ENCODE results near the gene ARHGAP40.

DNA sequence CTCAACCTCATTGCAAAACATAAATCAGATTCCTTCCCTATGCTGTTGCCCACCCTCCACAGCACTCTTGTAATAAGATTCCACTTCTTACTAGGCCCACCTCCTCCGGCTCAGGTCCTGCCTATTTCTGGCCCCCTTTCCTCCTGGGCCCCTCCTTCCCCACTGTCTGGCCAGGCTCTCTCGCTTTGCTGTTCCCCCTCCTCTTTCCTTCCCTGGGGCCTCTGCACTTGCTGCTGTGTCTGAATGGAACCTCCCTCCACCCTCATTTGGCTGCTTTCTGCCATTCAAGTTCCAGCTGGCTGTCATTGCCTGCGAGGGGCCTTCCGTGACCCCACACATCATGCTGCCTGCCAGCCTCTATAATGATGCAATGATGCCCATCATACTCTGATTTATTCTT is 38.9 kb downstream of the ARHGAP40 start:
- TF ChIP-seq, protein P1, sequence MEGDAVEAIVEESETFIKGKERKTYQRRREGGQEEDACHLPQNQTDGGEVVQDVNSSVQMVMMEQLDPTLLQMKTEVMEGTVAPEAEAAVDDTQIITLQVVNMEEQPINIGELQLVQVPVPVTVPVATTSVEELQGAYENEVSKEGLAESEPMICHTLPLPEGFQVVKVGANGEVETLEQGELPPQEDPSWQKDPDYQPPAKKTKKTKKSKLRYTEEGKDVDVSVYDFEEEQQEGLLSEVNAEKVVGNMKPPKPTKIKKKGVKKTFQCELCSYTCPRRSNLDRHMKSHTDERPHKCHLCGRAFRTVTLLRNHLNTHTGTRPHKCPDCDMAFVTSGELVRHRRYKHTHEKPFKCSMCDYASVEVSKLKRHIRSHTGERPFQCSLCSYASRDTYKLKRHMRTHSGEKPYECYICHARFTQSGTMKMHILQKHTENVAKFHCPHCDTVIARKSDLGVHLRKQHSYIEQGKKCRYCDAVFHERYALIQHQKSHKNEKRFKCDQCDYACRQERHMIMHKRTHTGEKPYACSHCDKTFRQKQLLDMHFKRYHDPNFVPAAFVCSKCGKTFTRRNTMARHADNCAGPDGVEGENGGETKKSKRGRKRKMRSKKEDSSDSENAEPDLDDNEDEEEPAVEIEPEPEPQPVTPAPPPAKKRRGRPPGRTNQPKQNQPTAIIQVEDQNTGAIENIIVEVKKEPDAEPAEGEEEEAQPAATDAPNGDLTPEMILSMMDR (conservative IDR thresholded peaks at IDR 0.05; ENCODE audit: low read depth in 2 of 2), result no peak
- TF ChIP-seq POLR2AphosphoS5 (IDR thresholded peaks at IDR 0.05; ENCODE audit: low read depth), result no peak
- no peak for TF ChIP-seq EZH2phosphoT487 (IDR thresholded peaks at IDR 0.05; ENCODE audit: unreplicated experiment)
- no peak for TF ChIP-seq EZH2 (IDR thresholded peaks at IDR 0.05; ENCODE audit: low read depth, unreplicated experiment)
- no peak for TF ChIP-seq CREB1 (CRISPR knock-in tag; IDR thresholded peaks at IDR 0.05; ENCODE audit: low read depth)
- no peak for TF ChIP-seq NANOG (IDR thresholded peaks at IDR 0.05; ENCODE audit: borderline replicate concordance)
- TF ChIP-seq JUNB (IDR thresholded peaks at IDR 0.05; ENCODE audit: unreplicated experiment), result no peak
- TF ChIP-seq, protein P2, sequence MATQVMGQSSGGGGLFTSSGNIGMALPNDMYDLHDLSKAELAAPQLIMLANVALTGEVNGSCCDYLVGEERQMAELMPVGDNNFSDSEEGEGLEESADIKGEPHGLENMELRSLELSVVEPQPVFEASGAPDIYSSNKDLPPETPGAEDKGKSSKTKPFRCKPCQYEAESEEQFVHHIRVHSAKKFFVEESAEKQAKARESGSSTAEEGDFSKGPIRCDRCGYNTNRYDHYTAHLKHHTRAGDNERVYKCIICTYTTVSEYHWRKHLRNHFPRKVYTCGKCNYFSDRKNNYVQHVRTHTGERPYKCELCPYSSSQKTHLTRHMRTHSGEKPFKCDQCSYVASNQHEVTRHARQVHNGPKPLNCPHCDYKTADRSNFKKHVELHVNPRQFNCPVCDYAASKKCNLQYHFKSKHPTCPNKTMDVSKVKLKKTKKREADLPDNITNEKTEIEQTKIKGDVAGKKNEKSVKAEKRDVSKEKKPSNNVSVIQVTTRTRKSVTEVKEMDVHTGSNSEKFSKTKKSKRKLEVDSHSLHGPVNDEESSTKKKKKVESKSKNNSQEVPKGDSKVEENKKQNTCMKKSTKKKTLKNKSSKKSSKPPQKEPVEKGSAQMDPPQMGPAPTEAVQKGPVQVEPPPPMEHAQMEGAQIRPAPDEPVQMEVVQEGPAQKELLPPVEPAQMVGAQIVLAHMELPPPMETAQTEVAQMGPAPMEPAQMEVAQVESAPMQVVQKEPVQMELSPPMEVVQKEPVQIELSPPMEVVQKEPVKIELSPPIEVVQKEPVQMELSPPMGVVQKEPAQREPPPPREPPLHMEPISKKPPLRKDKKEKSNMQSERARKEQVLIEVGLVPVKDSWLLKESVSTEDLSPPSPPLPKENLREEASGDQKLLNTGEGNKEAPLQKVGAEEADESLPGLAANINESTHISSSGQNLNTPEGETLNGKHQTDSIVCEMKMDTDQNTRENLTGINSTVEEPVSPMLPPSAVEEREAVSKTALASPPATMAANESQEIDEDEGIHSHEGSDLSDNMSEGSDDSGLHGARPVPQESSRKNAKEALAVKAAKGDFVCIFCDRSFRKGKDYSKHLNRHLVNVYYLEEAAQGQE (IDR thresholded peaks at IDR 0.05; ENCODE audit: unreplicated experiment), result no peak
- TF ChIP-seq STAT1 (IDR thresholded peaks at IDR 0.05; ENCODE audit: unreplicated experiment), result no peak
- TF ChIP-seq ZNF114 (CRISPR knock-in tag; IDR thresholded peaks at IDR 0.05), result no peak
